H1 (cell line): ENCODE results near the gene SERTAD2. TPM values are rescaled to one million over a fixed set of nuclear protein-coding genes. Genes with fewer than 3 reads are reported as not detected.

Experiments
- CTCF ChIA-PET: fragments of 300-600 bp; sonication (Branson Sonifier 250); formaldehyde crosslinking; loops from one replicate; lab custom pipeline; 2021; ENCODE audit not compliant: partially characterized antibody; lab: Charles Lee
- POLR2A ChIA-PET: fragments of 300-600 bp; sonication (Branson Sonifier 250); formaldehyde crosslinking; loops from one replicate; lab custom pipeline; 2021; ENCODE audit warnings: inconsistent platforms; ENCODE audit not compliant: partially characterized antibody; lab: Charles Lee
- DNase-seq, 2 experiments: peaks; one replicate each; pipeline versions ENCODE4 v3.0.0 to v3.0.0-alpha.2; 2010 to 2022; ENCODE audit warnings: low spot score in 2 of 2, low read depth in 1 of 2, mixed read lengths in 1 of 2
- FAIRE-seq: peaks from 2 replicates; lab custom pipeline; 2011; peaks lifted over from hg19 to GRCh38; lab: Jason Lieb, UNC
- H2AFZ ChIP-seq: 2 replicates; pipeline ENCODE4 v1.8.1; 2012; ENCODE audit warnings: low read length, inconsistent platforms
- H2AK5ac ChIP-seq: 2 replicates; pipeline ENCODE4 v1.6.1; 2013; ENCODE audit warnings: low read depth, low read length
- H2BK120ac ChIP-seq: replicated peaks from 2 replicates; pipeline ENCODE3; 2013; ENCODE audit warnings: low read depth, low read length, inconsistent platforms
- H2BK12ac ChIP-seq: 2 replicates; pipeline ENCODE4 v1.6.1; 2013; ENCODE audit warnings: low read depth, low read length
- H2BK15ac ChIP-seq: 2 replicates; pipeline ENCODE4 v1.6.1; 2013; ENCODE audit warnings: low read length
- H2BK20ac ChIP-seq: 2 replicates; pipeline ENCODE4 v1.6.1; 2013; ENCODE audit warnings: low read length
- H2BK5ac ChIP-seq: 2 replicates; pipeline ENCODE4 v1.6.1; 2013; ENCODE audit warnings: low read depth, low read length
- H3K14ac ChIP-seq: 2 replicates; pipeline ENCODE4 v1.6.1; 2013; ENCODE audit warnings: inconsistent platforms; ENCODE audit not compliant: insufficient read length
- H3K18ac ChIP-seq: 2 replicates; pipeline ENCODE4 v1.6.1; 2013; ENCODE audit warnings: low read length; ENCODE audit errors: extremely low read depth
- H3K23ac ChIP-seq: 2 replicates; pipeline ENCODE4 v1.6.1; 2013; ENCODE audit warnings: inconsistent platforms; ENCODE audit not compliant: insufficient read length
- H3K23me2 ChIP-seq: 2 replicates; pipeline ENCODE4 v1.6.1; 2013; ENCODE audit warnings: low read depth, low read length
- H3K27ac ChIP-seq: 2 replicates; pipeline ENCODE4 v1.6.1; 2011; ENCODE audit warnings: low read depth, low read length, inconsistent platforms
- H3K27me3 ChIP-seq, 4 experiments: replicated peaks in 1 of 4; 1 replicate in 1 of 4; 2 replicates in 3 of 4; pipeline versions ENCODE4 v1.6.1 to v1.8.1; 2011 to 2013; ENCODE audit warnings: low read length in 3 of 4, mild to moderate bottlenecking in 3 of 4, inconsistent platforms in 2 of 4, mixed read lengths in 2 of 4, moderate library complexity in 1 of 4; ENCODE audit not compliant: control insufficient read depth in 3 of 4, insufficient read depth in 3 of 4; ENCODE audit errors: extremely low read depth in 1 of 4
- H3K36me3 ChIP-seq, 4 experiments: 2 replicates each; pipeline versions ENCODE4 v1.6.1 to v1.8.1; 2011 to 2013; ENCODE audit warnings: mild to moderate bottlenecking in 4 of 4, low read length in 3 of 4, moderate library complexity in 2 of 4, control low read depth in 1 of 4, inconsistent platforms in 1 of 4; ENCODE audit not compliant: insufficient read depth in 4 of 4, control insufficient read depth in 2 of 4
- H3K4ac ChIP-seq: replicated peaks from 2 replicates; pipeline ENCODE3; 2013; ENCODE audit warnings: low read length, low read depth, mixed read lengths, inconsistent platforms; ENCODE audit not compliant: insufficient read length
- H3K4me1 ChIP-seq, 4 experiments: replicated peaks in 1 of 4; 1 replicate in 1 of 4; 2 replicates in 3 of 4; pipeline versions ENCODE4 v1.6.1 to v1.8.1; 2011 to 2013; ENCODE audit warnings: low read length in 3 of 4, inconsistent platforms in 2 of 4, mixed read lengths in 1 of 4; ENCODE audit not compliant: insufficient read depth in 4 of 4, control insufficient read depth in 3 of 4
- H3K4me2 ChIP-seq, 2 experiments: 2 replicates each; pipeline versions ENCODE4 v1.6.1 to v1.8.1; 2011 to 2013; ENCODE audit warnings: low read depth in 2 of 2, low read length in 2 of 2, control low read depth in 1 of 2, inconsistent platforms in 1 of 2, mild to moderate bottlenecking in 1 of 2; ENCODE audit not compliant: insufficient read depth in 1 of 2
- H3K4me3 ChIP-seq, 4 experiments: fragments of 200-600, 300-600 bp in 1 of 4; sonication (generic), shearing (Covaris generic), sonication (Bioruptor Twin) in 1 of 4; 2 replicates each; pipeline versions ENCODE4 v1.5.1 to v1.8.1; 2011 to 2016; ENCODE audit warnings: low read length in 4 of 4, low read depth in 3 of 4, control low read depth in 2 of 4, inconsistent platforms in 2 of 4, mild to moderate bottlenecking in 2 of 4, mixed read lengths in 1 of 4, moderate library complexity in 1 of 4; ENCODE audit not compliant: insufficient read depth in 2 of 4; ENCODE audit errors: extremely low read depth in 1 of 4
- H3K56ac ChIP-seq: replicated peaks from 2 replicates; pipeline ENCODE3; 2013; ENCODE audit warnings: low read depth, mild to moderate bottlenecking, mixed read lengths, low read length, inconsistent platforms; ENCODE audit not compliant: insufficient read length
- H3K79me1 ChIP-seq: 2 replicates; pipeline ENCODE4 v1.6.1; 2013; ENCODE audit warnings: low read depth, low read length, control low read depth
- H3K79me2 ChIP-seq, 2 experiments: 2 replicates each; pipeline versions ENCODE4 v1.6.1 to v1.8.1; 2012 to 2013; ENCODE audit warnings: low read length in 2 of 2, mild to moderate bottlenecking in 2 of 2, inconsistent platforms in 1 of 2; ENCODE audit not compliant: insufficient read depth in 2 of 2, control insufficient read depth in 1 of 2
- H3K9ac ChIP-seq, 4 experiments: replicated peaks in 1 of 4; 1 replicate in 1 of 4; 2 replicates in 3 of 4; pipeline versions ENCODE4 v1.6.1 to v1.8.1; 2011 to 2013; ENCODE audit warnings: low read depth in 3 of 4, low read length in 3 of 4, control low read depth in 2 of 4, mild to moderate bottlenecking in 2 of 4, moderate library complexity in 2 of 4, inconsistent platforms in 1 of 4; ENCODE audit errors: extremely low read depth in 1 of 4
- H3K9me3 ChIP-seq, 2 experiments: 2 replicates each; pipeline versions ENCODE4 v1.6.1 to v1.8.1; 2012 to 2013; ENCODE audit warnings: mild to moderate bottlenecking in 2 of 2, moderate library complexity in 2 of 2, control low read depth in 1 of 2, inconsistent platforms in 1 of 2, low read depth in 1 of 2, low read length in 1 of 2, mixed read lengths in 1 of 2; ENCODE audit not compliant: insufficient read depth in 2 of 2
- H4K20me1 ChIP-seq, 2 experiments: replicated peaks in 1 of 2; 2 replicates each; pipeline versions ENCODE3 to v1.8.1; 2011 to 2013; ENCODE audit warnings: inconsistent platforms in 2 of 2, low read length in 2 of 2, mild to moderate bottlenecking in 1 of 2; ENCODE audit not compliant: insufficient read depth in 2 of 2, control insufficient read depth in 1 of 2
- H4K5ac ChIP-seq: 2 replicates; pipeline ENCODE4 v1.6.1; 2013; ENCODE audit warnings: low read length, low read depth, mixed read lengths, inconsistent platforms; ENCODE audit not compliant: insufficient read length
- H4K8ac ChIP-seq: 2 replicates; pipeline ENCODE4 v1.8.0; 2013; ENCODE audit warnings: mild to moderate bottlenecking, moderate library complexity, low read length, inconsistent platforms; ENCODE audit not compliant: insufficient read depth; ENCODE audit errors: extremely low read depth
- H4K91ac ChIP-seq: replicated peaks from 2 replicates; pipeline ENCODE3; 2013; ENCODE audit warnings: low read length, mixed read lengths, inconsistent platforms; ENCODE audit not compliant: insufficient read length
- ATF2 ChIP-seq: IDR thresholded peaks from 2 replicates; pipeline ENCODE4 v1.6.1; 2012; ENCODE audit warnings: low read length, inconsistent platforms
- CEBPB ChIP-seq: IDR thresholded peaks from 2 replicates; pipeline ENCODE4 v1.6.1; 2012; ENCODE audit warnings: low read depth, low read length
- JUND ChIP-seq: IDR thresholded peaks from 2 replicates; pipeline ENCODE4 v1.6.1; 2011; ENCODE audit warnings: mild to moderate bottlenecking, improper control_type of control experiment, low read length
- NANOG ChIP-seq: IDR thresholded peaks from 2 replicates; pipeline ENCODE4 v1.6.1; 2011; ENCODE audit warnings: low read length, low read depth, mild to moderate bottlenecking, inconsistent platforms; ENCODE audit not compliant: insufficient read depth, poor library complexity, severe bottlenecking
- PHF8 ChIP-seq: fragments of 200-600 bp; sonication (generic); conservative IDR thresholded peaks from 2 replicates; pipeline ENCODE4 v1.7.1; 2012; ENCODE audit warnings: low read depth, mild to moderate bottlenecking, inconsistent platforms, low read length, moderate library complexity
- RAD21 ChIP-seq, 2 experiments: IDR thresholded peaks in 1 of 2; conservative IDR thresholded peaks in 1 of 2; 2 replicates each; pipeline ENCODE4 v1.6.1; 2011; ENCODE audit warnings: low read depth in 2 of 2, low read length in 2 of 2, improper control_type of control experiment in 1 of 2, inconsistent platforms in 1 of 2, mild to moderate bottlenecking in 1 of 2, moderate library complexity in 1 of 2
- SIRT6 ChIP-seq: IDR thresholded peaks from one replicate; pipeline ENCODE4 v1.7.1; 2012; ENCODE audit warnings: low read length, inconsistent platforms
- WGBS, 2 experiments: shearing (Covaris generic) in 1 of 2; methylation state at CpG; one replicate each; pipeline versions ENCODE4 v1.1.6 to v1.1.7; 2013 to 2015; ENCODE audit warnings: low lambda C conversion rate in 2 of 2, mixed read lengths in 2 of 2, inconsistent platforms in 1 of 2, low coverage in 1 of 2, missing lambda C conversion rate in 1 of 2; ENCODE audit not compliant: insufficient replicate concordance in 2 of 2, insufficient coverage in 1 of 2, insufficient read length in 1 of 2; ENCODE audit errors: extremely low coverage in 1 of 2, missing lambda C conversion rate in 1 of 2; 5-methylcytosine and 5-hydroxymethylcytosine counted together
- polyA plus RNA-seq, 7 experiments: library from polyadenylated mRNA; depleted of rRNA in 3 of 7; stranded (reverse) in 5 of 7; unstranded in 2 of 7; fragments of >200 nt in 5 of 7; fragments of 200-250 nt in 2 of 7; gene quantifications; 1 replicate in 5 of 7; 2 replicates in 1 of 7; 4 replicates in 1 of 7; pipeline versions ENCODE4 v1.2.1 to v1.2.3, GENCODE V29; 2011 to 2013; ENCODE audit warnings: missing spikeins in 2 of 7, mixed read lengths in 2 of 7
- total RNA-seq: library from RNA; stranded (reverse); fragmentation: NEBNext Ultra II Directional; extraction: Animal tissue kit (Norgen Biotek cat#: 25700); gene quantifications from 2 replicates; pipeline ENCODE4 v1.2.1, GENCODE V29; 2021

SERTAD2 gene
- total and polyA plus RNA-seq, 2 of the 8 experiments (the other 6 are each of a cell fraction or from before 2014, with no cell fraction given), result 2.9 to 4.5 TPM

DNA sequence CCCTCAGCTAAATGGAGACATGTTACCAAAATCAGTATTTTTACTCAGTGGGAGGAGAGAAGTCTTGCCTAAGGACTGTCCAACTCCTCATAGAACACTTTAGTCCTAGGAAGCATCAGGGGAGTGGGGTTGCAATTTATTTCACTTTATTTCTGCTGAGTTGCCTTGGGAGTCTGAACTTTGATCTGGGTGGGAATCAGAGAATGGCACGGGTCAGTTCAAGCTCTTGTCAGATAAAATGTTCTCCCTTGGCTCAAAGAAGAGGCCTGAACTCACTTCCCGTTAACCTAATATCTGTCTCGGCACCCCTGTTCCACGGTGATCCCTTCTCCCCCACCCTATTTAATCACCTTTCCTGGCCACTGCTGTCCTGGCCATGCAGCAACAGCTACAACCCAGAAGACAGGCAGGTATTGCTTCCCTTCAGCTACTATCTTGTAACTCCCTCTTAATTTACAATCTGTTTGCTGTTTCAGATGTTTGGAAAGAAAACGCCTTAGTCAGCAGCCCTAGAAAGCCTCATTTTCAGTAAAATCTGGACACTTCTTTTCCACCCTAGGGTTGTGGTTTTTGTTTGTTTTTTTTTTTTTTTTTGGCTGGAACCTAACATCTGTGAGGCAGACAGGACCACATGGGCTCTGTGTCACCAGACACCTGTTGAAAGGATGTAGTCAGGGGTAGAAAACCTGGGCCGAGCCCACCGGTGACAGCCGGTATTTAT is 52.5 kb downstream of the SERTAD2 start:
- Histone ChIP-seq H3K56ac (no peak overlapping the region), H2BK120ac (no peak overlapping the region), H3K4ac (no peak overlapping the region), H3K9ac (no peak overlapping the region), H3K14ac (no peak overlapping the region), H3K36me3 (no peaks in the 10 kb centered on the region), H3K4me3 (no peak overlapping the region), H2BK20ac (no peak overlapping the region), H3K4me2 (no peak overlapping the region), H2BK5ac (no peak overlapping the region), H3K27ac (no peak overlapping the region), H2AK5ac (no peak overlapping the region), H3K27me3 (no peaks in the 10 kb centered on the region), H2BK12ac (no peak overlapping the region), H3K9me3 (0 out of 4 replicates have a peak, but pooled peaks cover 0 to 2% of the 10 kb centered on the region in 2 experiments), H4K5ac (no peak overlapping the region), H4K20me1 (no peaks in the 10 kb centered on the region), H4K91ac (no peak overlapping the region), H3K23ac (no peak overlapping the region), H4K8ac (no peak overlapping the region), H2BK15ac (no peak overlapping the region), H3K79me2 (no peaks in the 10 kb centered on the region), H3K4me1 (0 out of 7 replicates have a peak, but pooled peaks cover 0 to under 1% (median 0%) of the 10 kb centered on the region in 4 experiments), H3K79me1 (no peaks in the 10 kb centered on the region), H3K23me2 (no peaks in the 10 kb centered on the region; the same call in 1 of the 2 replicates), H3K18ac (no peak overlapping the region), H2AFZ (no peak overlapping the region)
- DNase-seq (no peak), FAIRE-seq (no peak)
- ChIA-PET POLR2A (no interaction called here), CTCF (interaction anchor here (0.6 to 4.8 kb wide), 9 partner anchors 15 to 271 kb away, joined by 3 to 28 read pairs (median 3); no protein-coding TSS in a partner anchor)
- WGBS, 2 experiments, result 83% methylated on average over 8 of the region's 8 CpGs; no CpG with 5 or more reads in 1 of the 2 experiments
- TF ChIP-seq CEBPB (no peak), NANOG (no peak), SIRT6 (no peak), RAD21 (IDR thresholded peaks at IDR 0.05 in 1 of 2, conservative IDR thresholded peaks at IDR 0.05 in 1 of 2; ENCODE audit: low read depth in 2 of 2, low read length in 2 of 2) (no peak), PHF8 (no peak), ATF2 (no peak), JUND (no peak)
